GM03348 (cell line): ENCODE measurements around the gene PDE4D.
A peak's percentile ranks its signal among the peaks of the same experiment; 100 is the strongest.
"Not testable (repeated sequence)": the region's sequence is repeated elsewhere in the genome, so short reads cannot be mapped to it uniquely, and the experiment has no call there.

Experiments
- DNase-seq: peaks from one replicate; pipeline ENCODE4 v3.0.0; 2012; ENCODE audit warnings: low spot score

Gene PDE4D

DNA sequence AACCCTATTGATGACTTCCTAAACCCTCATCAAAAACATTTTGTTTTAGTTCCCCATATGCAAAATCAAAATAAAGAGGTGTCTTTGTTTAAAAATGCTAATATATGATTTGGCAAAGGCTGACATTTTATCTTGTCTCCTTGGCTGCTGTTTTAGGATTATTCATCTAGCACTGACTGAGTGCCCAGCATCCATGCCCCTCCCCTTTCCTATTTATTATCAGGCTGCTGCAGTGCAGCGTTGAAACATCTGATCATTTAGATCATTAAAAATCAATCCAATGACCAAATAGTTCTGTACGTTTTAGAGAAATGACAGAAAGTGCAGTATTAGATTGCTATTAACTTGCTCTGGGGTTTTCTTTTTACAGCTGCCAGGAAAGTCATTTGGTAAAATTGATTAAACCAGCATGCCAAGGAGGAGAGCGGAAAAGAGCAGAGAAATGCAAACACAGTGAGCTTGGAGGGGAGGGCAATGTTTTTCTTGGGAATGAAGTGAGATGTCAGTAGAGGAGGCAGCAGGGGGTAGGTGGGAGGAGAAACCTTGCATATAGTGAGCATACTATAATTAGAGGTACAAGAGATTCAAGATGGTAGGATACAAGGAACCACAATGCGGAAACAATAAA lies 286.3 kb downstream of the PDE4D start:
- no peak for DNase-seq

DNA sequence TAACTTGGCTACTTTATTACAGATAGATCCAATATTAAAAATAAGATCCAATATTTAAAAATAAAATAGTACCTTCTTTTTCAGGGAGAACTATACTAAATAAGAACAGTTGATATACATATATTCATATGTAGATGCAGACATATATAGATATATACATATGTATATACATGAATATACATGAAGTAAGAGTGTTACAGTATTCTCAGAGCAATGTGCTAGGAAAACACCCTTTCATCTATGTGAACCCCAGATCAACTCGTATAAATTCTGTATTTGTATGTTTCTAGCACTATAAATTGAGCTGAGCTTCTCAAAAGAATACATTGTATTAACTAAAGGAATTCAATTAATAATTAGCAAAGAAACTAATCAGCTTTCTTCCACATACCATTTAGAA lies 287.6 kb downstream of the PDE4D start:
- no peak for DNase-seq

DNA sequence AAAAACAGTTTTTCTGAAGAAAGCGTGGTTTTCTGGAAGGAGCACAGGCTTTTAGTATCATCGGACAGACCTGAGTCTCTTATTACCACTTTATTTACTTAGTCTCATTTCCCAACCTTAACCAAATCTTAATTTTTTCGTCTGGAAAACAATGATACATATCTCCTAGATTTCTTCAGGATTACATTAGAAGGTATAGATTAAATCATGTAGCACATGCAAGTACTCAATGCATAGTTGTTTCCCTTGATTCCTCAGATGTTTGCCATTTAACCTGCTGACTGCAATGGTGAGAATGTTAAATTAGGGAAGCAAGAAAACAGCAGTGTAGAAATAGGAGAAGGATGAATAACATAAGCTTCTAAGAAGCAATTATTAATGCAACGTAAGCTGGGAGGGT lies 289.4 kb downstream of the PDE4D start:
- DNase-seq: no peak

DNA sequence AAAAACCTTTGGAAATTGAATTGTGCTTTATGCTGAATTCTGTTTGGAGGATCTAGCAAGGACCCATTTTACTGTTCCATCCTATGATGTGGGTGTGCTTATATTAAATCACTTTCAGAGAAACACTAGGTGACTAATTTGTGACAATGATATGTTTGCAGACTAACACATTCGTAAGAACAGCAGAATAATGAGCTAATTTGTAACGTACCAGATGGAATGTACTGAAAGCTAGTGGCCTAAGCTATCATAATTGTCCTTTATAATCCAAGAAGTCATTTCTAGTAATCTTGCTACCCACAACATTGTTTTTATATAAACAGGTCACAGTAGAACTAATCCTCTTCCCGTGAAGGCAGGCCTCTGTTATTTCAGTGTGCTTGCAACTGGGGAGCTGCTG lies 292.5 kb downstream of the PDE4D start:
- DNase-seq: no peak

- no peak for DNase-seq
Measured at GRCh38 chr5:59600153-59600552, 293.4 kb downstream of the PDE4D start.

GRCh38 chr5:59599729-59600128 lies 293.8 kb downstream of the PDE4D start:
- DNase-seq: no peak

DNA sequence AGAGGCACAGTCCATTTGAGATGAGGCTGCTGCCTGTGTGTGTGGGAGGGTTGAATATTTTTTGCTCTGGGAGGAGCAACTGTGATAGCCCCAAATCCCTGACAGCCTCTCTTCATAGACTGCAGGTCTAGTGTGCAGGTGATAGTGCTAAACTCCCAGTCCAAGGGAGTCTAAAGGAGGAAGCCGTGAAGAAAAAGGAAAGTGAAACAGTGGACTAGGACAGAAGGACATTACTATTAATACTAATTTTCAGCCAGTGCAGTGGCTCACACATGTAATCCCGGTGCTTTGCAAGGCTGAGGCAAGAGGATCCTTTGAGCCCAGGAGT lies 295.0 kb downstream of the PDE4D start:
- DNase-seq: no peak

DNA sequence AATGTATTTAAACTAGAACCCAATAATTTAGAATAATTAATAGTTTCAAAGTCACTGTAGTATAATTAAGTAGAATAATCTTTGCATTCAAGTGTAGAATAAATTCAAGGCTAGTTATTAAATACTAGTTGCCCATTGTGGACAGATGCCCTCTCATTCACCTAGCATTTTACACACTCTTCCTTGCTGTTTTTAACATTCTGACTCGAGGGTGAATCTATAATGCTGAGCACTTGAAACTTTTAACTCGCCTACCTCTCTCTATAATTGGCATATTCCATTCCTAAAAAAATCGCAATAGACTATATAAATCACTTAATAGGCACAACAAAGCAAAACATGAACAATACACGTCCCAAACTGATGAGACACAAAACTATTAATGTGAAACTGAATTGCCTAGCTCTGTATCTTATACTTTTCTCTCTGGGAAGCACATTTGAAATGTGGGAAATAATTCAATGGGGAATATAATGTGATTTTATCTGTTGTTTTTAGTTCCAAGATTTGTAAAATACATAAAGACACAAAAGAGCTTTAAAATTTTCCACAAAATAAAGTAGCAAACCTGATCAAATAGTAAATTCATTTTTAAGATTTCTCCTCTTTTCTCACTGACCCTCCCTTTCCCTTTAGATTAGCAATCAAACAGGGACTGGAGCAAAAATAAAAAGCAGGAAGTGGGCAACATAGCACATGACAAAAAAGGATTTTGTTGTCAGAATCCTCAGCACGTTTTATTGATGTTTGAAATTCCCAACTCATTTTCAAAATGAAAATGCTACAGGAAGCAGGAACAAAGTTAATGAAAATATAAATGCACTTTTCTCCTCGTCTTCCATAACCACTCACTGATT lies 295.6 kb downstream of the PDE4D start:
- DNase-seq: no peak

DNA sequence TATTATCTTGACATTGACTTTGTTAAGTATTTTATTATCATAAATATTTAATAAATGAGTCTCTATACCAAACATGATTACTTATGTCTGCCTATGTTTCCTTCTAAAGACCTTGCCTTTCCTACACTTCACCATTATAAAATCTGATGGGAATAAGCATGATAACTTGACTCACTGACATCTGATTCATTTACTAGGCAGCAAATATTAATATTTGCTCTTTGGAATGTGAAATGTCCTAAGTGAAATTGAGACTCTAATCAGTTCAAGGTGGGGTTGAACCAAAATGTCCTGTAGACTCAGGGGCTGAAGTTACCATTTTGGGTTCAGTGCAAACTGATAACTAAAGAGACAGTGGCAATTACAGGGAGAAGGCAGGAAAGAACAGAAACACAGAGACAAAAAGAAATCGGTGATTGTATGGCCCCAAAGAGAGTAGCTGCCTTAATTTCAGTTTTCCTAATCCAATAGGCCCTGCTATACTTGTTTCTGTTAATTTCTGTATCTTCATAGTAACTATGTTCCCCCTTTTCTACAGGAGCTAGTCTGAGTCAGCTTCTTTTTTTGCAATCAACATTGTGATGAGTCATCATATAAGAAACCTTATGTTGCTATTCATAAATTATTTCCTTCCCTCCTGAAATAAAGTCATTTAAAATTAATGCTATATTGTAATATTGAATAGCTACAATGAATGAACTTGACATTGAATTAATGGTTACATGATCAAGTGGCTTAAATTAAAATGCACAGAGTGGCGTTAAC lies 296.8 kb downstream of the PDE4D start:
- DNase-seq: no peak

GRCh38 chr5:59594118-59594517 lies 299.4 kb downstream of the PDE4D start:
- not testable (repeated sequence) for DNase-seq

DNA sequence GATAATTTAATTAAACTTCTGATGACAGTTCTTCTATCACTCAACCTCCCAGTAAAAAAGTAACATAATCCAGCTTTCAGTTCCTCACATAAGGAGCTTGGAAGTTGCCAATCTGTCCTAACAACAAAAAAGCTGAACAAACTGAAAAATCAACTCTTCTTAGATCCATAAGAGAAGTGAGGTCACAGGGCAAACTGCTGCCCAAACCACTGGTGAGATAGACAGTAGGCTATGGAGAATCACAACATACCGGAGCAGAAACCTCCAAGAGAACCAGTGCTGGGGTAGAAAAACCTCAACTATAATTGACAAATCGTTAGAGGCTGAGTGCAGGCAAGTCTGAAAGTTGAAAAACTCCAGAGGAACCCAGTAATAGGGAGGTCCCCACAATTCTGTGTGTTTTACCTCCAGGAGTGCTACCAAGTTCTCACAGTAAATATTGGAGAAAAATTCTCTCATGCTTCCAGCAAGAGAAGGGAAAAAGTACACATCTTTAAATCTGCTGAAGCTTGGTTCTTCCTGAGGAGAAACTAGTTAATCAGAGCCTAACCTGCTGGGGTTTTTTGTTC lies 300.0 kb downstream of the PDE4D start:
- no peak for DNase-seq

DNA sequence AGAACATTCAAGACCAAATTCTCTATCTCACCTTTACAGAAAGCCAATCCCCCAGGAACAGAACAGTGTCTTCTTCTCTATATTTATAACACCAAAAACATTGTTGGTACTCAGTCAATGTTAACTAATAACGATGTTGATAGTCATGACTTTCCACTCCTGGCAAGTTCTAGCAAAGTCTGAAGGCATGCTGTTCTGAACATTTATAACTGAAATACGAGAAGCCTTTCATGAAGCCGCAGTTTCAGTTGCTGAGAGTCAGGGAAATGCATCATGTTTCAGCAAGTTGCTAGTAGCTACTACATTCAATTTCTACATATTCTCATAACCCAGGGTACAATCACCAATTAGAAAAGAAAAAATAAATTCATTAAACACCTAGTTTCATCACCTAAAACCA lies 301.4 kb downstream of the PDE4D start:
- peak; percentile 11 for DNase-seq

DNA sequence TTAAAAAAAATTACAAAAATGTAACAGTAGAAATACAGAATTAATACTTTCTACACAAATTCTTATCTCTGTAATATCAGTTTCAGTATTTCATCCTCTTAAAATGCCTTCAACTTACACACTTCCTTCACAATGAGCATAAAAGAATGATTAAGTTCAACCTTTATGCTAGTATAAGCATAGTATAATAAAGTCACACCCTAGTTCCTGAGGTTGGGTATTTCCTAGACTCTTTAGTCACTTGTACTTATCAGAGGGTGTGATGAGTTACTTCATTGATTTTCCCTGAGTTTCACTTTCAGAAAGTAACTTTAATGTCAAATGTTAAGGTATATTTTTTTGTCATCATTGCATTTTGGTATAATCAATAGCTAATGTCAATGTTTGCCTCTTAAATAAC lies 302.4 kb downstream of the PDE4D start:
- no peak for DNase-seq

- peak; percentile 13 for DNase-seq
Measured at GRCh38 chr5:59588922-59589321, 304.6 kb downstream of the PDE4D start.

DNA sequence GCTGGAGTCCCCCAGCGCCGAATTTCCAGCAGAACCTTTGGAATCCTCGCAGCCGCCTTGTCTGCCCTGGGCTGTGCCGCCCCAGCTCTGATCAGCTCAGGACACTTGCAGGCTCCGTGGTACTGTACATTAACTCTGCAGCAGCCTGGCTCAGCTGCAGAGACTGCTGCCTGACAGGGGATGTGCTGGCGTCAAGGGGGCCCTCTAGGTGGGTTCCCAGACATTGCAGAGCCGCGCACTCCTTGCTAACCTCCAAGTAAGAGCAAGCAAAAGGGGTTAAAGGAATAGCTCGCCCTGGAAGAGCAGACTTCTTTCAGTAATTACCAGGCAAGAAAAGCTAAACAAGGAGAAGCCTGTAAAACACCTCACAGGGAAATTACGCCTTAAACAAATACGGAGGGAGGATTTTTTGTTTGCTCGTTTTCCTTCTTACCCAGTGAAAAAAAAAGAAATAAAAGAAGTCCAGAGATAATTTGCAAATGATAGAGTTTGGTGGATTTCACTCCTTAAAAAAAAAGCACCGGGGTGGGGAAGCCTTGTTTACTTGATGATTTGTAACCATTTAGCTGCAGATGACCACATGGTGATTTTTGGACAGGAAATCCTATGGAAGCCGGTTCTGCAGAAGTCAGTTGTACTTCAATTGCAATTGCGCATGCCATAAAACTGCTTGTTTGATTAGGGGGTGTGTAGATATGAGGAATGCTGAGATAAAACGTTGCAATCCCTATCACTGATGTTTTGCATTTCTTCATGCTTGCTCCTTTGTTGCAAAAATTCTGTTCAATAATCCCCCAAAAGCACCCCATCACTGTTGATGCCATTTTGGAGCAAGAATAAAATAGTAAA lies 305.8 kb downstream of the PDE4D start:
- peak; percentile 64 for DNase-seq

DNA sequence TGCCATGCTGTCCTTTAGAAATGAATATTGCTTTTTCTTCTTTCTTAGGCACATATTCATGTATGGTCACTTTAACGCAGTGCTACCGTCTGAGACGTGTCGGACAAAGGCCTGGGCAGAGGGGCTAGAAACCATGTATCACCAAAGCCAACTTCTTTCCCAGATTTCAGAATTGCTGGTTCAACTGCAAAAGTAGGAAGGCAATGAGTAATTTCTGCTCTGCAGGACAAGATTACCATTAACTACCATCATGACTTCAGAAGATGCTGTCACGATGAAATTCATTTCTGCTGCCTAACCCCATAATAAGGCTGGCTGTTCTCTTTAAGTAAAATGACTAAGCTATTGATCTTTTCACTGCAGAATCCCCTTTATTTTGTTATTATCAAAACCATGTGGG lies 306.7 kb downstream of the PDE4D start:
- DNase-seq: no peak

- no peak for DNase-seq
Measured at GRCh38 chr5:59584858-59585846, 308.4 kb downstream of the PDE4D start.

DNA sequence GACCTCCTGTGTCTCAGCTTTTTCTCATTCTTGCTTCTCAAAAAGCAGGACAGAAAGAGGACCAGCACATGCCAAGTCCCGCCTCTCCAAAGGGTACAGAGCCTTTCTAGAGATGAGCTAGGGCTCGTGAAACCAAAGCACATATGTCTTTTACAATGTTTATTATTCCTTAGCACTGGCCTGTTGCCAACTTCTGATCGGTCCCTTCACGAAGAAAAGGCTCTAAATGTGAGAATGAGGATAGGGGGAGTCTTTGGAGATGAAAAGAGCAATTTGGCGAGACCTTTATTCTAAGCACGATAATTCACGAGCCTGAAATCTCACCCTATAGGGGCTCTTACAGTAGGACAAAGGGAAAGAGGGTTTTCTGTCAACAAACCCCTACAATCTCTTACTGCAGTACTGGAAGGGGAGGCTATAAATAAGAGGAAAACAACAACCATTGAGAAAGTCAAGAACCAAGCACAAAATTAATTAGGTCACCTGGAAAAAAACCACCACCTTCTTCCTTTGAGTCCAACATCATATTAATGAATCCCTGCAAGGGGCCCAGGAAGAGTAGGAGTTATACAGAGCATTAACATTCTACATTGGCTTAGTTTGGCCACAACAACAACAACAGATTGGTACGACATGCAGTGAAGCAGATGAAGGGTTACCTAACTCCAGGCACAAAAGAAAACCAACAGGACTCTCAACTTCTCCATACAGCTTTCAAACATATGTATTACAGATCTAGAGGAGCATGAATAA lies 309.5 kb downstream of the PDE4D start:
- DNase-seq: no peak

DNA sequence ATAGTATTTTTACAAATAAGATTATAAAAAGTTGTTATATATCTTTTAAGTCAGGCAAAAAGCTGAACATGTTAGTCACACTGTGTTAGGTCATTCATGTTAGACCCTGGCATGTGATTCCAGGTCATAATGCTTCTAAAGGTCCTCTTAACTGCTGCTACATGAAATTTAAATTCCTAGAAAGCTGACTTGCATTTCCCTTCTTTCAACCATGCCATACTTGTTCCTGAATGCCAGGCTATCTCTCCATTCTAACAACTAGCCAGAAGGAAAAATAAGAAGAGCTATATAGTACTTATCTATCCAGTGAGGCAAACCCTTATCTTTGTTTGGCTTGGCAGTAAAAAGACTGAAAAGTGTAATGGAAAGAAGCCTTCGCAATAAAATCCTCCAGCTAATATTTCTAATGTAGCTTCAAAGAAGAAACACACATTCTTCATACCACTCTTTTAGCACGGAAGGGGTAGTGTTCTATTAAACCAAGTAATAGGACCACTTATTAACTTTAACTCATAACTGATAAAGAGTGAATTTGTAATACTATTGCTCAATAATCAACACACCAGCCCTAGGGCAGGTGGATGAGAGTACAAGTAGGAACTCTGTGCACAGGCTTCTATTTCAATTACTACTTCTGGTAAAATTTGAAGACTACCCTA lies 310.2 kb downstream of the PDE4D start:
- DNase-seq: no peak
